GM12875 (cell line): Measurements from ENCODE around the gene EPS8L2.

ENCODE experiments used
- H3K4me3 ChIP-seq: one replicate; pipeline ENCODE4 v1.5.1; 2011; ENCODE audit warnings: low read depth, low read length, control low read depth
- CTCF ChIP-seq: IDR thresholded peaks from 2 replicates; pipeline ENCODE4 v1.5.1; 2011; ENCODE audit warnings: low read depth, mild to moderate bottlenecking, control low read depth, inconsistent platforms, low read length, moderate library complexity, borderline replicate concordance; ENCODE audit not compliant: insufficient read depth

EPS8L2 gene

GRCh38 chr11:722346-722811 lies 16.3 kb downstream of the EPS8L2 start:
- no peak for TF ChIP-seq CTCF

GRCh38 chr11:723120-723883 lies 17.3 kb downstream of the EPS8L2 start:
- TF ChIP-seq CTCF, result peak; percentile 38; the same call in 1 of the 2 replicates
- H3K4me3 ChIP-seq, result no peak overlapping the region

More at GRCh38 chr11:722346-722811, 16.3 kb downstream of the EPS8L2 start:
- no peak overlapping the region for H3K4me3 ChIP-seq

GRCh38 chr11:724049-724777 lies 18.2 kb downstream of the EPS8L2 start:
- no peak for TF ChIP-seq CTCF
- no peak overlapping the region for H3K4me3 ChIP-seq

- no peak overlapping the region for H3K4me3 ChIP-seq
Observed at GRCh38 chr11:724778-725386, 18.9 kb downstream of the EPS8L2 start.

GRCh38 chr11:725624-726202 lies 19.7 kb downstream of the EPS8L2 start:
- TF ChIP-seq CTCF, result no peak

More at GRCh38 chr11:724778-725386, 18.9 kb downstream of the EPS8L2 start:
- no peak for TF ChIP-seq CTCF

GRCh38 chr11:726278-727220 lies 20.5 kb downstream of the EPS8L2 start:
- TF ChIP-seq CTCF, result no peak
- peak overlapping the region; percentile 21 for H3K4me3 ChIP-seq

More at GRCh38 chr11:725624-726202, 19.7 kb downstream of the EPS8L2 start:
- peak overlapping the region; percentile 2 for H3K4me3 ChIP-seq
